Spleen (tissue), 11 donors: ENCODE results near the gene LNX2. TPM values are rescaled to one million over a fixed set of nuclear protein-coding genes. Genes with fewer than 3 reads are reported as not detected.

Source experiments
- DNase-seq: peaks from one replicate; pipeline ENCODE4 v3.0.0-alpha.2; 2020
- H3K27ac ChIP-seq, 8 donors: fragments of 200-600 bp; sonication (generic) in 7 of 8; 1 replicate in 4 of 8; 2 replicates in 4 of 8; pipeline versions ENCODE4 v1.5.0 to v1.8.0; 2016 to 2021; ENCODE audit warnings: inconsistent platforms in 4 of 8, mild to moderate bottlenecking in 4 of 8, moderate library complexity in 1 of 8
- H3K27me3 ChIP-seq, 7 donors: fragments of 200-600 bp; sonication (generic) in 6 of 7; replicated peaks in 1 of 7; 1 replicate in 4 of 7; 2 replicates in 3 of 7; pipeline versions ENCODE4 v1.5.0 to v1.8.0; 2016 to 2021; ENCODE audit warnings: inconsistent platforms in 3 of 7, mild to moderate bottlenecking in 1 of 7
- H3K36me3 ChIP-seq, 6 donors: fragments of 200-600 bp; sonication (generic) in 5 of 6; 1 replicate in 4 of 6; 2 replicates in 2 of 6; pipeline versions ENCODE4 v1.5.0 to v1.8.0; 2016 to 2021; ENCODE audit warnings: inconsistent platforms in 2 of 6
- H3K4me1 ChIP-seq, 6 donors: fragments of 200-600 bp; sonication (generic) in 5 of 6; 1 replicate in 3 of 6; 2 replicates in 3 of 6; pipeline versions ENCODE4 v1.5.0 to v1.8.0; 2016 to 2021; ENCODE audit warnings: inconsistent platforms in 3 of 6
- H3K4me3 ChIP-seq, 8 donors: fragments of 200-600 bp; sonication (generic) in 7 of 8; 1 replicate in 4 of 8; 2 replicates in 4 of 8; pipeline versions ENCODE4 v1.5.0 to v1.8.0; 2016 to 2021; ENCODE audit warnings: inconsistent platforms in 4 of 8, mild to moderate bottlenecking in 4 of 8, moderate library complexity in 2 of 8
- H3K9me3 ChIP-seq, 8 donors: fragments of 200-600 bp; sonication (generic) in 7 of 8; 1 replicate in 4 of 8; 2 replicates in 4 of 8; pipeline versions ENCODE4 v1.5.0 to v1.8.0; 2016 to 2021; ENCODE audit warnings: inconsistent platforms in 4 of 8
- POLR2A ChIP-seq, 3 donors: fragments of 450-650 bp; IDR thresholded peaks; one replicate each; pipeline ENCODE4 v1.5.1; 2017; ENCODE audit warnings: antibody characterized with exemption in 3 of 3, mild to moderate bottlenecking in 1 of 3
- POLR2AphosphoS5 ChIP-seq, 3 donors: sonication (generic); formaldehyde crosslinking; IDR thresholded peaks; one replicate each; pipeline ENCODE4 v1.5.1; 2017; ENCODE audit warnings: antibody characterized with exemption in 3 of 3
- WGBS, 5 donors: extraction: QIAGEN DNeasy Blood & Tissue Kit in 3 of 5; methylation state at CpG; one replicate each; pipeline versions ENCODE4 v1.1.5 to v1.1.7; 2013 to 2018; 5-methylcytosine and 5-hydroxymethylcytosine counted together
- intact Hi-C: fragments of 100-400 bp; cut with DNase I; formaldehyde crosslinking; loops from one replicate; pipeline ENCODE4 v1.15.0; 2023; ENCODE audit warnings: low total_unique reads
- polyA plus RNA-seq, 3 donors: library from polyadenylated mRNA; stranded (reverse); fragments of 200-250 nt; gene quantifications; one replicate each; pipeline ENCODE4 v1.2.1, GENCODE V29; 2013
- total RNA-seq, 7 donors: library from RNA; depleted of rRNA in 3 of 7; stranded (reverse); fragments of >200 nt in 3 of 7; fragmentation: NEBNext Ultra II Directional in 4 of 7; extraction: Animal tissue kit (Norgen Biotek cat#: 25700) in 4 of 7; gene quantifications; one replicate each; pipeline versions ENCODE4 v1.1.0 to v1.2.1, GENCODE V29; 2016 to 2021
- TF ChIP-seq, protein P1 (sequence below), 11 experiments: fragments of 200-600 bp in 7 of 11; fragments of 450-650 bp in 4 of 11; sonication (generic) in 4 of 11; IDR thresholded peaks in 8 of 11; conservative IDR thresholded peaks in 3 of 11; 1 replicate in 7 of 11; 2 replicates in 4 of 11; pipeline versions ENCODE4 v1.4.0 to v1.8.0; 2016 to 2021; ENCODE audit warnings: antibody characterized with exemption in 11 of 11, inconsistent platforms in 4 of 11, mild to moderate bottlenecking in 1 of 11
- donor health status: healthy with polysubstance abuse.
- donor health status: DM: no; HTN: no; CAD: no; lungs with moderate emphysema.
- donor health status: DM: no; HTN: no; CAD: no.
- donor health status: Bipolar disorder and iron deficiency.
- donor health status: healthy.
- donor health status: DM: no; HTN: no; CAD: no.
- donor health status: DM: yes; HTN: yes; CAD: no.

LNX2 gene
- total and polyA plus RNA-seq, 10 donors = 1.8 to 8.8 (median 6.7) TPM

DNA sequence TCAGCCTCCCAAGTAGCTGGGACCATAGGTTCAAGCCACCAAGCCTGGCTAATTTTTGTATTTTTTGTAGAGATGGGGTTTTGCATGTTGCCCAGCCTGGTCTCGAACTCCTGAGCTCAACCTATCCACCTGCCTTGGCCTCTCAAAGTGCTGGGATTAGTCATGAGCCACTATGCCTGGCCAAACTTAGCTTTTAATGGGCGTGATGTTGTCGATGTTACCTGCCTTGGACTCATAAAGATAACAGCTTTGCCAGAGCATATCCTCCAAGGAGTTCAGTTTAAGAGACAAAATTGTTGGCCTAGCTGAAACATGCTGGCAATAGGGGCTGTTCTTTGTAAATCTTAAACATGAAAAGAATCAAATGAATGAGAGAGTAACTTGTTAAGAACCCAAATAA, 14.5 kb upstream of the LNX2 start:
- Histone ChIP-seq H3K27me3 (no peaks in the 10 kb centered on the region), H3K4me3 (no peak overlapping the region), H3K4me1 (peaks cover 0 to 52% (median 24%) of the 10 kb centered on the region in 6 donors), H3K9me3 (no peaks in the 10 kb centered on the region), H3K27ac (no peak overlapping the region), H3K36me3 (peaks cover 0 to 46% (median 2%) of the 10 kb centered on the region in 6 donors)
- intact Hi-C loops = no loop called here
- WGBS, 5 donors = 93 to 99% (median 96%) methylated on average over 3 of the region's 3 CpGs
- no peak for DNase-seq
- TF ChIP-seq, protein P1, sequence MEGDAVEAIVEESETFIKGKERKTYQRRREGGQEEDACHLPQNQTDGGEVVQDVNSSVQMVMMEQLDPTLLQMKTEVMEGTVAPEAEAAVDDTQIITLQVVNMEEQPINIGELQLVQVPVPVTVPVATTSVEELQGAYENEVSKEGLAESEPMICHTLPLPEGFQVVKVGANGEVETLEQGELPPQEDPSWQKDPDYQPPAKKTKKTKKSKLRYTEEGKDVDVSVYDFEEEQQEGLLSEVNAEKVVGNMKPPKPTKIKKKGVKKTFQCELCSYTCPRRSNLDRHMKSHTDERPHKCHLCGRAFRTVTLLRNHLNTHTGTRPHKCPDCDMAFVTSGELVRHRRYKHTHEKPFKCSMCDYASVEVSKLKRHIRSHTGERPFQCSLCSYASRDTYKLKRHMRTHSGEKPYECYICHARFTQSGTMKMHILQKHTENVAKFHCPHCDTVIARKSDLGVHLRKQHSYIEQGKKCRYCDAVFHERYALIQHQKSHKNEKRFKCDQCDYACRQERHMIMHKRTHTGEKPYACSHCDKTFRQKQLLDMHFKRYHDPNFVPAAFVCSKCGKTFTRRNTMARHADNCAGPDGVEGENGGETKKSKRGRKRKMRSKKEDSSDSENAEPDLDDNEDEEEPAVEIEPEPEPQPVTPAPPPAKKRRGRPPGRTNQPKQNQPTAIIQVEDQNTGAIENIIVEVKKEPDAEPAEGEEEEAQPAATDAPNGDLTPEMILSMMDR (IDR thresholded peaks at IDR 0.05 in 8 of 11, conservative IDR thresholded peaks at IDR 0.05 in 3 of 11) = no peak
- TF ChIP-seq POLR2AphosphoS5 (IDR thresholded peaks at IDR 0.05) (no peak), POLR2A (IDR thresholded peaks at IDR 0.05) (no peak)

DNA sequence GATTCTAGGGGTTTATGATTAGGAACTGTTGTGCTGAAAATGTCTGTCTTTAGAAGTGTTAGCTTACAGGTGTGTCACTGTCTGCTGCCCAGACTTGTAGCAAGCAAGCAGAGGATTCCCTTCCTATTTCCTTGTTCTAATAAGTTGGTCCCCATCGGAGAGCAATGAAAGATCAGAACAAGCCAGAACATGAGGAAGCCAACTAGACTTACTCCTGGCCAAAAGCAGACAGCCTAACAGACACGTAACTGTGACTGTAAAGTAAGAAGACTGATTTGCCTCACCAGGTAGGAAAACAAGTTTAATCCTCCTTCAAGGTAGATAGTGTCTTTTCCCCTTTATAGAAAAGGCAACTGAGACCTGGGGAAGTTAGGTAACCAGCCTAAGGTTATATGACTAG, 13.9 kb upstream of the LNX2 start:
- no peaks in the 10 kb centered on the region for H3K9me3 ChIP-seq
- DNase-seq = no peak
- H3K36me3 ChIP-seq = peaks cover 0 to 47% (median 2%) of the 10 kb centered on the region in 6 donors
- peaks cover 0 to 52% (median 21%) of the 10 kb centered on the region in 6 donors for H3K4me1 ChIP-seq
- no peak overlapping the region for H3K4me3 ChIP-seq
- intact Hi-C loops = no loop called here
- 80 to 98% (median 95%) methylated on average over 2 of the region's 2 CpGs for WGBS, 5 donors
- TF ChIP-seq POLR2A (IDR thresholded peaks at IDR 0.05) = no peak
- TF ChIP-seq POLR2AphosphoS5 (IDR thresholded peaks at IDR 0.05) = no peak
- TF ChIP-seq, protein P1 (IDR thresholded peaks at IDR 0.05 in 8 of 11, conservative IDR thresholded peaks at IDR 0.05 in 3 of 11) = no peak
- no peaks in the 10 kb centered on the region for H3K27me3 ChIP-seq
- H3K27ac ChIP-seq = no peak overlapping the region

DNA sequence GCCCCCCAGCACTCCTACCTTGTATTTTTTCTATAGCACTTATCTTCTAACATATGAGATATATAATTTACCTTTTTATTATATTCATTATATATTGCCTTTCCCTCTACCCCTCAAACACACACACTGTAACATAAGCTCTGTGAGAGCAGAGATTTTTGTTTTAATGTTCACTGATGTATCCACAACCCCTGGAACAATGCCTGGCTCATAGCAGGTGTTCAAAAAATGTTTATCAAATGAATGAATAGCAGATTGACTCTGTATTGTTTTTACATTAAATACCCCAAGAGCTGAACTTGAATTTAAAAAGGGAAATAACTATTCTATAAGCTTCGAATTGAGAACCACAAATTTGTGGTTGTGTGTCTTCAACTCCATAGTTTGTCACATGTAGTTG, 12.3 kb upstream of the LNX2 start:
- no peaks in the 10 kb centered on the region for H3K27me3 ChIP-seq
- H3K27ac ChIP-seq = no peak overlapping the region
- peaks cover 0 to 53% (median 2%) of the 10 kb centered on the region in 6 donors for H3K36me3 ChIP-seq
- 82 to 92% (median 89%) methylated on average over 1 of the region's 1 CpG for WGBS, 5 donors
- no peaks in the 10 kb centered on the region for H3K9me3 ChIP-seq
- TF ChIP-seq POLR2A (IDR thresholded peaks at IDR 0.05) = no peak
- TF ChIP-seq POLR2AphosphoS5 (IDR thresholded peaks at IDR 0.05) = no peak
- TF ChIP-seq, protein P1 (IDR thresholded peaks at IDR 0.05 in 8 of 11, conservative IDR thresholded peaks at IDR 0.05 in 3 of 11) = no peak
- H3K4me1 ChIP-seq = peaks cover 0 to 51% (median 8%) of the 10 kb centered on the region in 6 donors
- no peak for DNase-seq
- H3K4me3 ChIP-seq = no peak overlapping the region
- intact Hi-C loops = no loop called here

DNA sequence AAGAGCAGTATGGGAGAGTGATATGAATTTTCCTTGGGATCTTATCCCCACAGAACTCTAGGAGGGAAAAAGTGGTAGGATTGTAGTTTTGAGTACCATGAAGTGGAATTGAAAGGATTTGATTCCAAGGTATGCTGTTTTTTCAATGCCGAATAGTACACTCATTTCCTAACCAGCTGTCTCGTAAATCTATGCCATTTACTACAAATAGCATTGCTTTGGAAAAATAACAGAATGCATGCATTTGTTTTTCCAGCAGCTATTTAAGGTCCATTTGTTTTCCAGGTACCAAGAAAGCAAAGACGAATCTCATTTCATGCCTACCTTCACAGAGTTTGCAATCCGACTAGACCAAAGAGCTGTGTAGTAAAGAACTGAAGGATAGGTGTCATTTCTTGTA, 11.9 kb upstream of the LNX2 start:
- TF ChIP-seq, protein P1 (IDR thresholded peaks at IDR 0.05 in 8 of 11, conservative IDR thresholded peaks at IDR 0.05 in 3 of 11) = no peak
- TF ChIP-seq POLR2AphosphoS5 (IDR thresholded peaks at IDR 0.05) (no peak), POLR2A (IDR thresholded peaks at IDR 0.05) (no peak)
- intact Hi-C loops = no loop called here
- Histone ChIP-seq H3K27ac (no peak overlapping the region), H3K36me3 (peaks cover 0 to 53% (median 2%) of the 10 kb centered on the region in 6 donors), H3K4me3 (no peak overlapping the region), H3K9me3 (no peaks in the 10 kb centered on the region), H3K4me1 (peaks cover 0 to 51% (median 7%) of the 10 kb centered on the region in 6 donors), H3K27me3 (no peaks in the 10 kb centered on the region)
- 89 to 98% (median 91%) methylated on average over 4 of the region's 4 CpGs for WGBS, 5 donors
- no peak for DNase-seq
